Type B pancreatic cell (in vitro differentiated cells): ENCODE measurements around the gene RPS27L. TPM values are rescaled to one million over a fixed set of nuclear protein-coding genes. Genes with fewer than 3 reads are reported as not detected.

Experiments
- DNase-seq: peaks from one replicate; pipeline ENCODE4 v3.0.0; 2021; ENCODE audit warnings: mixed read lengths; ENCODE audit not compliant: unreplicated experiment; ENCODE audit errors: extremely low spot score
- H3K27ac Mint-ChIP-seq: 2 replicates; pipeline ENCODE4 v1.8.0; 2021; ENCODE audit warnings: mild to moderate bottlenecking, mixed read lengths
- H3K27me3 Mint-ChIP-seq: 2 replicates; pipeline ENCODE4 v1.8.0; 2021; ENCODE audit warnings: mixed read lengths
- H3K36me3 Mint-ChIP-seq: 2 replicates; pipeline ENCODE4 v1.8.0; 2021; ENCODE audit warnings: mixed read lengths
- H3K4me1 Mint-ChIP-seq: one replicate; pipeline ENCODE4 v1.8.0; 2021; ENCODE audit warnings: mixed read lengths; ENCODE audit not compliant: unreplicated experiment
- H3K4me3 Mint-ChIP-seq: 2 replicates; pipeline ENCODE4 v1.8.0; 2021; ENCODE audit warnings: mild to moderate bottlenecking, mixed read lengths
- H3K9me3 Mint-ChIP-seq: 2 replicates; pipeline ENCODE4 v1.8.0; 2021; ENCODE audit warnings: mixed read lengths
- CTCF ChIP-seq: fragments of 200-600 bp; sonication (generic); conservative IDR thresholded peaks from 2 replicates; pipeline ENCODE4 v1.5.0; 2021; ENCODE audit warnings: antibody characterized with exemption, mild to moderate bottlenecking
- total RNA-seq: library from RNA; stranded (reverse); gene quantifications from 2 replicates; pipeline ENCODE4 v1.2.1, GENCODE V29; 2021; ENCODE audit warnings: low replicate concordance

The RPS27L gene
- total RNA-seq, 1 donor from 2014 or later: 205 TPM

- Mint-ChIP-seq H3K27me3 (no peaks in the 10 kb centered on the region), H3K9me3 (peaks cover 7% of the 10 kb centered on the region), H3K36me3 (peaks cover 11% of the 10 kb centered on the region), H3K27ac (no peak overlapping the region), H3K4me1 (peaks cover 53% of the 10 kb centered on the region), H3K4me3 (no peak overlapping the region)
- no peak for TF ChIP-seq CTCF
- DNase-seq: no peak
Measured at GRCh38 chr15:63198371-63199250, 41.3 kb upstream of the RPS27L start.

- peaks cover 47% of the 10 kb centered on the region for H3K4me1 Mint-ChIP-seq
- H3K4me3 Mint-ChIP-seq: no peak overlapping the region
- H3K27me3 Mint-ChIP-seq: no peaks in the 10 kb centered on the region
- H3K36me3 Mint-ChIP-seq: peaks cover 9% of the 10 kb centered on the region
- H3K9me3 Mint-ChIP-seq: peaks cover 7% of the 10 kb centered on the region
- no peak for DNase-seq
- H3K27ac Mint-ChIP-seq: no peak overlapping the region
- no peak for TF ChIP-seq CTCF
Measured at GRCh38 chr15:63197626-63198025, 40.3 kb upstream of the RPS27L start.

- no peak for DNase-seq
- H3K27me3 Mint-ChIP-seq: no peaks in the 10 kb centered on the region
- H3K9me3 Mint-ChIP-seq: peaks cover 7% of the 10 kb centered on the region
- peaks cover 5% of the 10 kb centered on the region for H3K36me3 Mint-ChIP-seq
- H3K27ac Mint-ChIP-seq: no peak overlapping the region
- H3K4me3 Mint-ChIP-seq: no peak overlapping the region
- peaks cover 48% of the 10 kb centered on the region for H3K4me1 Mint-ChIP-seq
- TF ChIP-seq CTCF: no peak
Measured at GRCh38 chr15:63196842-63197241, 39.6 kb upstream of the RPS27L start.

- H3K4me3 Mint-ChIP-seq: no peak overlapping the region
- H3K9me3 Mint-ChIP-seq: peaks cover 2% of the 10 kb centered on the region
- no peaks in the 10 kb centered on the region for H3K27me3 Mint-ChIP-seq
- no peak for DNase-seq
- no peak for TF ChIP-seq CTCF
- H3K4me1 Mint-ChIP-seq: peaks cover 51% of the 10 kb centered on the region
- H3K36me3 Mint-ChIP-seq: no peaks in the 10 kb centered on the region
- no peak overlapping the region for H3K27ac Mint-ChIP-seq
Measured at GRCh38 chr15:63195569-63196015, 38.3 kb upstream of the RPS27L start.

- Mint-ChIP-seq H3K4me1 (peaks cover 52% of the 10 kb centered on the region), H3K9me3 (no peaks in the 10 kb centered on the region), H3K27me3 (no peaks in the 10 kb centered on the region), H3K27ac (no peak overlapping the region), H3K36me3 (no peaks in the 10 kb centered on the region), H3K4me3 (no peak overlapping the region)
- no peak for DNase-seq
- TF ChIP-seq CTCF: no peak
Measured at GRCh38 chr15:63194880-63195568, 37.7 kb upstream of the RPS27L start.
